Endothelial cell of umbilical vein (primary cell): ENCODE results near the gene LTK. TPM values are rescaled to one million over a fixed set of nuclear protein-coding genes. Genes with fewer than 3 reads are reported as not detected.

ENCODE experiments used
- BruUV-seq: library from RNA; stranded (reverse); fragments of 400-500 nt; replicated peaks from 2 replicates; lab custom pipeline; 2021; lab: Mats Ljungman, UMichigan
- CTCF ChIA-PET: fragments of 300-600, 350-600 bp; sonication (Branson Sonifier 250); formaldehyde crosslinking; loops from one replicate; lab custom pipeline; 2021; ENCODE audit warnings: antibody characterized with exemption, inconsistent platforms; lab: Charles Lee
- POLR2A ChIA-PET: fragments of 300-600, 350-600 bp; sonication (Branson Sonifier 250); formaldehyde crosslinking; loops from one replicate; lab custom pipeline; 2021; ENCODE audit warnings: antibody characterized with exemption, inconsistent platforms; lab: Charles Lee
- DNase-seq: peaks from one replicate; pipeline ENCODE4 v3.0.0-alpha.2; 2011; ENCODE audit warnings: low read depth, low spot score
- FAIRE-seq: peaks from 2 replicates; lab custom pipeline; 2011; peaks lifted over from hg19 to GRCh38; lab: Jason Lieb, UNC
- H2AFZ ChIP-seq: 2 replicates; pipeline ENCODE4 v1.6.0; 2012; ENCODE audit warnings: low read depth, low read length, control low read depth, inconsistent platforms
- H3K27ac ChIP-seq: 2 replicates; pipeline ENCODE4 v1.5.1; 2011; ENCODE audit warnings: low read depth, mild to moderate bottlenecking, control low read depth, low read length, moderate library complexity; ENCODE audit not compliant: insufficient read depth
- H3K27me3 ChIP-seq, 2 experiments: 2 replicates each; pipeline versions ENCODE4 v1.6.0 to v1.6.1; 2011; ENCODE audit warnings: low read length in 2 of 2, mixed read lengths in 1 of 2; ENCODE audit not compliant: control insufficient read depth in 2 of 2, insufficient read depth in 2 of 2
- H3K36me3 ChIP-seq, 2 experiments: 2 replicates in 1 of 2; 3 replicates in 1 of 2; pipeline ENCODE4 v1.5.1; 2011; ENCODE audit warnings: low read length in 2 of 2, mild to moderate bottlenecking in 1 of 2, moderate library complexity in 1 of 2; ENCODE audit not compliant: control insufficient read depth in 2 of 2, insufficient read depth in 2 of 2; ENCODE audit errors: extremely low read depth in 1 of 2
- H3K4me1 ChIP-seq: 3 replicates; pipeline ENCODE4 v1.5.1; 2011; ENCODE audit warnings: mild to moderate bottlenecking, low read length; ENCODE audit not compliant: control insufficient read depth, insufficient read depth; ENCODE audit errors: extremely low read depth
- H3K4me2 ChIP-seq: 2 replicates; pipeline ENCODE4 v1.6.1; 2011; ENCODE audit warnings: low read length, control low read depth, mixed read lengths; ENCODE audit not compliant: insufficient read depth
- H3K4me3 ChIP-seq, 3 experiments: fragments of 200-600 bp in 1 of 3; sonication (generic), shearing (Covaris generic) in 1 of 3; replicated peaks in 1 of 3; 2 replicates each; pipeline ENCODE4 v1.5.1; 2011 to 2016; ENCODE audit warnings: control low read depth in 3 of 3, low read length in 3 of 3, mild to moderate bottlenecking in 2 of 3, inconsistent platforms in 1 of 3, low read depth in 1 of 3, moderate library complexity in 1 of 3; ENCODE audit not compliant: insufficient read depth in 1 of 3
- H3K79me2 ChIP-seq: 2 replicates; pipeline ENCODE4 v1.6.0; 2012; ENCODE audit warnings: low read length, inconsistent platforms; ENCODE audit not compliant: control insufficient read depth, insufficient read depth
- H3K9ac ChIP-seq: replicated peaks from 2 replicates; pipeline ENCODE3; 2011; ENCODE audit warnings: low read length, control low read depth; ENCODE audit not compliant: insufficient read depth; ENCODE audit errors: extremely low read depth
- H3K9me1 ChIP-seq: replicated peaks from 3 replicates; pipeline ENCODE4 v1.6.0; 2011; ENCODE audit warnings: mild to moderate bottlenecking, low read length; ENCODE audit not compliant: control insufficient read depth, insufficient read depth; ENCODE audit errors: extremely low read depth
- H3K9me3 ChIP-seq: replicated peaks from 2 replicates; pipeline ENCODE4 v1.5.1; 2012; ENCODE audit warnings: low read length, inconsistent platforms; ENCODE audit not compliant: control insufficient read depth, insufficient read depth
- H4K20me1 ChIP-seq: replicated peaks from 2 replicates; pipeline ENCODE3; 2011; ENCODE audit warnings: mild to moderate bottlenecking, low read length; ENCODE audit not compliant: control insufficient read depth, insufficient read depth; ENCODE audit errors: extremely low read depth
- EZH2 ChIP-seq: IDR thresholded peaks from 2 replicates; pipeline ENCODE4 v1.6.1; 2012; ENCODE audit warnings: borderline replicate concordance, low read depth, mild to moderate bottlenecking, moderate library complexity, low read length, inconsistent platforms; ENCODE audit not compliant: severe bottlenecking
- FOS ChIP-seq: IDR thresholded peaks from 2 replicates; pipeline ENCODE4 v1.6.1; 2011; ENCODE audit warnings: mild to moderate bottlenecking, low read length, moderate library complexity, borderline replicate concordance; ENCODE audit not compliant: insufficient read depth
- GATA2 ChIP-seq: IDR thresholded peaks from 2 replicates; pipeline ENCODE4 v1.7.0; 2011; ENCODE audit warnings: low read depth, mild to moderate bottlenecking, moderate library complexity, mixed read lengths, low read length; ENCODE audit not compliant: insufficient read length, insufficient read depth
- JUN ChIP-seq: IDR thresholded peaks from 2 replicates; pipeline ENCODE4 v1.6.1; 2011; ENCODE audit warnings: borderline replicate concordance, low read depth; ENCODE audit not compliant: insufficient read length, insufficient read depth
- MAX ChIP-seq: IDR thresholded peaks from 2 replicates; pipeline ENCODE4 v1.6.1; 2011; ENCODE audit not compliant: insufficient read depth, insufficient read length
- MYC ChIP-seq: IDR thresholded peaks from one replicate; pipeline ENCODE4 v1.6.1; 2011; ENCODE audit warnings: mild to moderate bottlenecking, low read depth, low read length
- POLR2A ChIP-seq: IDR thresholded peaks from 2 replicates; pipeline ENCODE4 v1.6.1; 2012; ENCODE audit warnings: low read depth, mild to moderate bottlenecking, control low read depth, low read length
- POLR2AphosphoS5 ChIP-seq: IDR thresholded peaks from 2 replicates; pipeline ENCODE4 v1.6.1; 2012; ENCODE audit warnings: low read depth, mild to moderate bottlenecking, control low read depth, low read length, moderate library complexity; ENCODE audit not compliant: insufficient read depth
- dilution Hi-C: fragments of 300-500 bp; cut with MboI; formaldehyde crosslinking; loops from one replicate; pipeline ENCODE4 v1.15.0; 2019; ENCODE audit warnings: low sequenced_read_pairs; ENCODE audit not compliant: extremely low pct_ligation_motif_present
- intact Hi-C: fragments of 100-400 bp; cut with micrococcal nuclease; formaldehyde crosslinking; loops from one replicate; pipeline ENCODE4 v1.10.0; 2022
- polyA plus RNA-seq, 4 experiments: library from polyadenylated mRNA; depleted of rRNA in 3 of 4; stranded (reverse) in 3 of 4; unstranded in 1 of 4; fragments of >200 nt; gene quantifications; 2 replicates each; pipeline versions ENCODE4 v1.2.1 to v1.2.3, GENCODE V29; 2011 to 2012; ENCODE audit warnings: missing spikeins in 1 of 4
- total RNA-seq: library from RNA; stranded (reverse); gene quantifications from 2 replicates; pipeline ENCODE4 v1.2.3, GENCODE V29; 2021
- TF ChIP-seq, protein P1 (sequence below), 2 donors: IDR thresholded peaks; 1 replicate in 1 of 2; 2 replicates in 1 of 2; pipeline ENCODE4 v1.5.1; 2011; ENCODE audit warnings: low read length in 2 of 2, mild to moderate bottlenecking in 2 of 2, moderate library complexity in 2 of 2, control low read depth in 1 of 2, inconsistent platforms in 1 of 2, low read depth in 1 of 2; ENCODE audit not compliant: insufficient read depth in 1 of 2; ENCODE audit errors: extremely low read depth in 1 of 2

The LTK gene
- total and polyA plus RNA-seq, 2 donors (not counting 3 experiments of a cell fraction or from before 2014, with no cell fraction given) = 0.15 to 0.17 TPM

DNA sequence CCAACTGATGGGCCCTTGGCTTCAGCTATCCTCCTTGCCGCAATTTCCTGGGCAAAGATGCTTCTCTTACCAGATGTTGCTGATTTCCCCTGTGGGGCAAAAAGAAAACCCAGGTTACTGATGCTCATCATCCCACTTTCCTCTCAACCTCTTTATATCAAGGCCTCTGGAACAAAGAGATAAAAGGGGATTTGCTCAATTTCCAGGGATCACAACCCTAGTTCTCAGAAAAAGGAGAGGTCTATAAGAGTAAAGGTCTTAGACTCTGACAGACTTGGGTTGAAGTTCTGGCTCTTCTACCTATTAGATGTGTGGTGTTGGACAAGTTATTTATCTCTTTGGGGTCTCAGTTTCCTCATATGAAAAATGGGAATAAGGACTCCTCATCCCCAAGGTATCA is 21.9 kb upstream of the LTK start:
- POLR2A ChIA-PET = interaction anchor here (2.2 kb wide), 1 partner anchor 8 kb away, joined by 10 read pairs; the partner anchor contains the start of gene RPAP1
- DNase-seq (no peak), FAIRE-seq (no peak)
- H3K79me2 ChIP-seq = no peaks in the 10 kb centered on the region
- no peaks in the 10 kb centered on the region for H3K9me3 ChIP-seq
- H2AFZ ChIP-seq = no peak overlapping the region
- H3K27ac ChIP-seq = no peak overlapping the region
- H3K9me1 ChIP-seq = no peaks in the 10 kb centered on the region
- H4K20me1 ChIP-seq = no peaks in the 10 kb centered on the region
- no peak for TF ChIP-seq POLR2AphosphoS5
- no peak for TF ChIP-seq EZH2
- TF ChIP-seq GATA2 = no peak
- TF ChIP-seq, protein P1, sequence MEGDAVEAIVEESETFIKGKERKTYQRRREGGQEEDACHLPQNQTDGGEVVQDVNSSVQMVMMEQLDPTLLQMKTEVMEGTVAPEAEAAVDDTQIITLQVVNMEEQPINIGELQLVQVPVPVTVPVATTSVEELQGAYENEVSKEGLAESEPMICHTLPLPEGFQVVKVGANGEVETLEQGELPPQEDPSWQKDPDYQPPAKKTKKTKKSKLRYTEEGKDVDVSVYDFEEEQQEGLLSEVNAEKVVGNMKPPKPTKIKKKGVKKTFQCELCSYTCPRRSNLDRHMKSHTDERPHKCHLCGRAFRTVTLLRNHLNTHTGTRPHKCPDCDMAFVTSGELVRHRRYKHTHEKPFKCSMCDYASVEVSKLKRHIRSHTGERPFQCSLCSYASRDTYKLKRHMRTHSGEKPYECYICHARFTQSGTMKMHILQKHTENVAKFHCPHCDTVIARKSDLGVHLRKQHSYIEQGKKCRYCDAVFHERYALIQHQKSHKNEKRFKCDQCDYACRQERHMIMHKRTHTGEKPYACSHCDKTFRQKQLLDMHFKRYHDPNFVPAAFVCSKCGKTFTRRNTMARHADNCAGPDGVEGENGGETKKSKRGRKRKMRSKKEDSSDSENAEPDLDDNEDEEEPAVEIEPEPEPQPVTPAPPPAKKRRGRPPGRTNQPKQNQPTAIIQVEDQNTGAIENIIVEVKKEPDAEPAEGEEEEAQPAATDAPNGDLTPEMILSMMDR (IDR thresholded peaks at IDR 0.05; ENCODE audit: extremely low read depth in 1 of 2, insufficient read depth in 1 of 2, low read depth in 1 of 2, low read length in 2 of 2) = no peak
- TF ChIP-seq POLR2A = no peak
- no peak for TF ChIP-seq MYC
- no peak for TF ChIP-seq FOS
- no peak for TF ChIP-seq JUN
- TF ChIP-seq MAX = no peak
- peaks cover 3 to 15% of the 10 kb centered on the region in 2 experiments for H3K36me3 ChIP-seq
- peaks cover 6% of the 10 kb centered on the region for H3K4me1 ChIP-seq
- no TSS peak for BruUV-seq
- CTCF ChIA-PET = no interaction called here
- no peak overlapping the region for H3K4me2 ChIP-seq
- no peaks in the 10 kb centered on the region for H3K27me3 ChIP-seq
- intact Hi-C loops (no loop called here), dilution Hi-C loops (no loop called here)
- H3K4me3 ChIP-seq = no peak overlapping the region
- no peak overlapping the region for H3K9ac ChIP-seq
